Measurements from ENCODE around the gene PRIMPOL. TPM values are rescaled to one million over a fixed set of nuclear protein-coding genes. Genes with fewer than 3 reads are reported as not detected.
"Not testable (repeated sequence)": the region's sequence is repeated elsewhere in the genome, so short reads cannot be mapped to it uniquely, and the experiment has no call there.

Gene PRIMPOL
- total RNA-seq, 1 experiment from 2014 or later: 7.9 TPM

GRCh38 chr4:184612074-184612473, 37.5 kb upstream of the PRIMPOL start:
- H3K4me1 Mint-ChIP-seq (ENCODE audit: low read depth, unreplicated experiment): no peaks in the 10 kb centered on the region
- no peak overlapping the region for H3K27ac Mint-ChIP-seq (ENCODE audit: unreplicated experiment)
- Histone ChIP-seq H3K4me3 (ENCODE audit: low read depth, low read length) (no peak overlapping the region), H3K4me1 (no peaks in the 10 kb centered on the region), H3K27me3 (replicated peaks; ENCODE audit: control insufficient read depth, insufficient read depth, low read length) (no peaks in the 10 kb centered on the region), H3K36me3 (ENCODE audit: control insufficient read depth, insufficient read depth, low read length) (no peaks in the 10 kb centered on the region), H3K9me3 (peaks cover 15% of the 10 kb centered on the region)
- peaks cover 29% of the 10 kb centered on the region for H3K9me3 Mint-ChIP-seq (ENCODE audit: unreplicated experiment)
- ChIA-PET CTCF (no interaction called here), POLR2A (no interaction called here)
- DNase-seq: no peak
- H3K27me3 Mint-ChIP-seq (ENCODE audit: insufficient read depth, unreplicated experiment): no peaks in the 10 kb centered on the region
- BruUV-seq (replicated peaks): no TSS peak
- H3K4me3 Mint-ChIP-seq (ENCODE audit: unreplicated experiment): no peak overlapping the region
- intact Hi-C loops (cut with micrococcal nuclease; ENCODE audit: unreplicated experiment): no loop called here
- no peak for TF ChIP-seq CTCF (IDR thresholded peaks at IDR 0.05; ENCODE audit: insufficient read depth in 1 of 2, low read depth in 1 of 2, low read length in 1 of 2, severe bottlenecking in 1 of 2, unreplicated experiment in 1 of 2)
- no peaks in the 10 kb centered on the region for H3K36me3 Mint-ChIP-seq (ENCODE audit: insufficient read depth, unreplicated experiment)

GRCh38 chr4:184613405-184613804, 36.1 kb upstream of the PRIMPOL start:
- H3K4me1 ChIP-seq: no peaks in the 10 kb centered on the region
- peaks cover 15% of the 10 kb centered on the region for H3K9me3 ChIP-seq
- Mint-ChIP-seq H3K36me3 (ENCODE audit: insufficient read depth, unreplicated experiment) (peaks cover 7% of the 10 kb centered on the region), H3K27ac (ENCODE audit: unreplicated experiment) (no peak overlapping the region), H3K4me3 (ENCODE audit: unreplicated experiment) (no peak overlapping the region), H3K27me3 (ENCODE audit: insufficient read depth, unreplicated experiment) (no peaks in the 10 kb centered on the region), H3K4me1 (ENCODE audit: low read depth, unreplicated experiment) (peaks cover 6% of the 10 kb centered on the region), H3K9me3 (ENCODE audit: unreplicated experiment) (peaks cover 41% of the 10 kb centered on the region)
- CTCF ChIA-PET: no interaction called here
- BruUV-seq (replicated peaks): no TSS peak
- POLR2A ChIA-PET: no interaction called here
- intact Hi-C loops (cut with micrococcal nuclease; ENCODE audit: unreplicated experiment): no loop called here
- no peaks in the 10 kb centered on the region for H3K27me3 ChIP-seq (replicated peaks; ENCODE audit: control insufficient read depth, insufficient read depth, low read length)
- no peak for DNase-seq
- no peak overlapping the region for H3K4me3 ChIP-seq (ENCODE audit: low read depth, low read length)
- TF ChIP-seq CTCF (IDR thresholded peaks at IDR 0.05; ENCODE audit: insufficient read depth in 1 of 2, low read depth in 1 of 2, low read length in 1 of 2, severe bottlenecking in 1 of 2, unreplicated experiment in 1 of 2): no peak
- H3K36me3 ChIP-seq (ENCODE audit: control insufficient read depth, insufficient read depth, low read length): no peaks in the 10 kb centered on the region

- H3K27ac Mint-ChIP-seq (ENCODE audit: unreplicated experiment): no peak overlapping the region
- H3K4me1 ChIP-seq: no peaks in the 10 kb centered on the region
- peaks cover 6% of the 10 kb centered on the region for H3K4me1 Mint-ChIP-seq (ENCODE audit: low read depth, unreplicated experiment)
- H3K9me3 ChIP-seq: peaks cover 11% of the 10 kb centered on the region
- POLR2A ChIA-PET: no interaction called here
- TF ChIP-seq CTCF (IDR thresholded peaks at IDR 0.05; ENCODE audit: insufficient read depth in 1 of 2, low read depth in 1 of 2, low read length in 1 of 2, severe bottlenecking in 1 of 2, unreplicated experiment in 1 of 2): no peak
- H3K27me3 Mint-ChIP-seq (ENCODE audit: insufficient read depth, unreplicated experiment): no peaks in the 10 kb centered on the region
- H3K4me3 ChIP-seq (ENCODE audit: low read depth, low read length): no peak overlapping the region
- BruUV-seq (replicated peaks): no TSS peak
- H3K36me3 Mint-ChIP-seq (ENCODE audit: insufficient read depth, unreplicated experiment): peaks cover 7% of the 10 kb centered on the region
- H3K4me3 Mint-ChIP-seq (ENCODE audit: unreplicated experiment): no peak overlapping the region
- intact Hi-C loops (cut with micrococcal nuclease; ENCODE audit: unreplicated experiment): no loop called here
- H3K27me3 ChIP-seq (replicated peaks; ENCODE audit: control insufficient read depth, insufficient read depth, low read length): no peaks in the 10 kb centered on the region
- H3K36me3 ChIP-seq (ENCODE audit: control insufficient read depth, insufficient read depth, low read length): no peaks in the 10 kb centered on the region
- DNase-seq: no peak
- CTCF ChIA-PET: no interaction called here
- H3K9me3 Mint-ChIP-seq (ENCODE audit: unreplicated experiment): peaks cover 52% of the 10 kb centered on the region
These were observed 35.0 kb upstream of the PRIMPOL start for GRCh38 chr4:184614509-184614908.

- intact Hi-C loops (cut with micrococcal nuclease; ENCODE audit: unreplicated experiment); POLR2A ChIA-PET; H3K27me3 Mint-ChIP-seq (ENCODE audit: insufficient read depth, unreplicated experiment): not testable (repeated sequence)
These were observed 33.4 kb upstream of the PRIMPOL start for GRCh38 chr4:184616168-184616567.

More at GRCh38 chr4:184616168-184616567, 33.4 kb upstream of the PRIMPOL start:
- H3K4me3 ChIP-seq (ENCODE audit: low read depth, low read length); H3K27ac Mint-ChIP-seq (ENCODE audit: unreplicated experiment); BruUV-seq (replicated peaks); DNase-seq; H3K36me3 ChIP-seq (ENCODE audit: control insufficient read depth, insufficient read depth, low read length); H3K4me1 ChIP-seq; H3K27me3 ChIP-seq (replicated peaks; ENCODE audit: control insufficient read depth, insufficient read depth, low read length); H3K4me1 Mint-ChIP-seq (ENCODE audit: low read depth, unreplicated experiment); H3K36me3 Mint-ChIP-seq (ENCODE audit: insufficient read depth, unreplicated experiment); CTCF ChIA-PET; H3K4me3 Mint-ChIP-seq (ENCODE audit: unreplicated experiment): not testable (repeated sequence)
- peaks cover 52% of the 10 kb centered on the region for H3K9me3 Mint-ChIP-seq (ENCODE audit: unreplicated experiment)
- peaks cover 11% of the 10 kb centered on the region for H3K9me3 ChIP-seq
